ENCODE measurements around the gene NFIC.
"Not testable (repeated sequence)": the region's sequence is repeated elsewhere in the genome, so short reads cannot be mapped to it uniquely, and the experiment has no call there.

NFIC gene

GRCh38 chr19:3491396-3492119 lies 125.2 kb downstream of the NFIC start:
- no peak for DNase-seq (ENCODE audit: low read depth, low spot score)

- no peak for DNase-seq (ENCODE audit: low read depth, low spot score)
Measured at GRCh38 chr19:3492131-3492839, 125.9 kb downstream of the NFIC start.

DNA sequence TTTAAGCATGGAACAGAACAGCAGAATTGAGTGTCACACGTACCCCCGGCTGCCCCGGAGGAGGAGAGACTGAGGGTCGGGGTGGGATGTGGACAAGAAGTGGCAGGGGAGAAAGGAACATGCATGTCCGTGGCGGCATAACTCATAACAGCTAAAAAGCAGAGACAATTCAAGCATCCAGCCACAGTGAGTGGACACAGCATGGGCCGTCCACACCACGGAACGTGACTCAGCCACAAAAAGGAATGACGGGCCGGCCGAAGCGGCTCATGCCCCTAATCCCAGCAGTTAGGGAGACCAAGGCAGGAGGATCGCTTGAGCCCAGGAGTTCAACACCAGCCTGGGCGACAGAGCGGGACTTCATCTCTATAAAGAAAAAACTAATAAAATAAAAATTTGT lies 126.5 kb downstream of the NFIC start:
- DNase-seq (ENCODE audit: low read depth, low spot score) = no peak

- DNase-seq (ENCODE audit: low read depth, low spot score) = no peak
Measured at GRCh38 chr19:3493651-3494050, 127.3 kb downstream of the NFIC start.

DNA sequence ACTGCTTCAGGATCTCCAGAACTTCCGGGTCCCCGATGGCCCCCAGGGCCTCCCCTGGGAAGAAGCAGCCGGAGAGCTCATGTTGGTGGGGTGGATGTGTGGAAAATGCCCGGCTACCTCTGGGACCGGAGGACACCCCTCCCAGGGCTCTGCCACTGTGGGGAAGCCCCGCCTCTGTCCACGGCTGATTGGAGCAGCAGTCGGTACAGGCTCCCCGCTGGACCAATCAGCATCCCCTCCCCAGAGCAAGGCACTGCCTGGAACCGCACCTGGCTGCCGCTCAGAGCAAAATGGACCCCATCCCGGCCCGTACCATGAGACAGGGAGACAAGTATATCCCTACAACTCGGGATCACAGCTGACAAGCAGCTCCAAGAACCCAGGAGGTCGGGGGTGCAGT lies 127.7 kb downstream of the NFIC start:
- DNase-seq (ENCODE audit: low read depth, low spot score) = no peak

DNA sequence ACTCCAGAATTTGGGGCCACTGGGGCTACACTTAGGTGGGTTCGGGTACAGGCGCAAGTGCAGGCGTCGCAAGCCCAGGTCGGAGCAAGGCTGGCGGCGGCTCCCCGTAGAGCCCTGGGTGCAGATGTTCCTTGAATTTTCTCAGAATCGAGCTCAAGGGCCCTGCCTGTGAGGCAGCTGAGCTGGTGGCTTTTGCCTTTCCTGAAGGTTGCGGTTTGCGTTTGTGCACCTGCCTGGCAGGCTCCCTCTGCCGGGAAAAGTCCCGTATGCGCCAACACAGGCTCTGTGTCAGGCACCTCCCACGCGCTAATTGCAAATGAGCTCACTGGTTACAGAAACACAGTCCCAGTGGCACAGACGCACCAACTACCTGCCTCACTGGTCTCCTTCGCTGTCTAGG lies 128.2 kb downstream of the NFIC start:
- no peak for DNase-seq (ENCODE audit: low read depth, low spot score)

- no peak for DNase-seq (ENCODE audit: low read depth, low spot score)
Measured at GRCh38 chr19:3496392-3497273, 130.2 kb downstream of the NFIC start.

DNA sequence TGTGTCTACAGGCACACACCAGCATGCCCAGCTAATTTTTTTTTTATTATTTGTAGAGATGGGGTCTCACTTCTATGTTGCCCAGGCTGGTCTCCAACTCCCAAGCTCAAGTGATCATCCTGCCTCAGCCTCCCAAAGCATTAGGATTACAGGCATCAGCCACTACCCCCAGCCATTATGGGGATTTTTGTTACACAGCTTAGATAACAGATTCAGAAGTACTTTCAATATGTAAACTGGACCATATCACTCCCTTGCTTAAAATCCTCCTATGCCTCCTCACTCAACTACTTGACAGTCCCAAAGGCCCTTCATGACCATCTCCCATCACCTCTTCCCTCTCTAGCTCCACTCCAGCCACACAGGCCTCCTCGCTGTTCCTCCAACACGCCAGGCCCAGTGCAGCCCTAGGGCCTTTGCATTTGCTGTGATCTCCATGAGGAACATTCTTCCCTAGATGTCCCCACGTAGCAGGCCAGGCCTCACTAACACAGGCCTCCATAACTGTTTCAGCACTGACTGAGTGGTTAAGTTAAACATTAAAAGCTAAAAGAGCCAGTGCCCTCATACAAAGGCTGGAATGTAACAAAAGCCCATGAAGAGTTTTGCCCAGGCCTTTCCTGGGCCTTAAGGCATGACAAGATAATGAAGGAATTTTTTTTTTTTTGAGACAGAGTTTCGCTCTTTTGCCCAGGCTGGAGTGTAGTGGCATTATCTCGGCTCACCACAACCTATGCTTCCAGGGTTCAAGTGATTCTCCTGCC lies 131.6 kb downstream of the NFIC start:
- no peak for DNase-seq (ENCODE audit: low read depth, low spot score)

DNA sequence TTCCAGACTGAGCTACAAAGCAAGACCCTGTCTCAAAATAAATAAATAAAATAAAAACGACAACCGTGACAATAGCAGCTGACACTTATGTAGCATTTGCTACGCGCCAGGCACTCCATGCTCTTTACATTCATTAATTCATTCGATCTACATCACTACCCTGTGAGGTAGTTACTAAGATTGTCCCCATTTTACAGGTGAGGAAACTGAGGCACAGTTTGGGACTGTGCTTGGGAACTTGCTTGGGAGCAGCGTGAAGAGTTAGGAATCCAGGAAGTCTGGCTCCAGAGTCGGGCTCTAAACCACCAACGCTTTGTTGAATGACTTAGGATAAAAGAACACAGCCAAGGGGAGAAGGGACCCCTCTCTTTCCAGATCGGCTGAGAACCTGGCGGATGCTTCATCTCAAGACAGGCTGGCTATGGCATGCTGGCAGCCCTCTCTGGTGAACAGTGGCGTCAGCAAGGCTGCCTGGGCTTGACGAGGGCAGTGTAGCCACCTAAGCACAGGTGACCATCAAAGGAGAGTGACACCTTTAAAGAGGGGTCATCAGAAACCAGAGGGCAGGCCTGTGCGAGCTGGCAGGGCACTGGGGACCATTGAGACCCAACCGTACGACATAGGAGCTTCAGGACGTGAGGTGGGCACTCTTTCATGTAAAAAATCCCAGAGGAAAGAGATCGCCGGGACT lies 133.5 kb downstream of the NFIC start:
- DNase-seq (ENCODE audit: low read depth, low spot score) = no peak

DNA sequence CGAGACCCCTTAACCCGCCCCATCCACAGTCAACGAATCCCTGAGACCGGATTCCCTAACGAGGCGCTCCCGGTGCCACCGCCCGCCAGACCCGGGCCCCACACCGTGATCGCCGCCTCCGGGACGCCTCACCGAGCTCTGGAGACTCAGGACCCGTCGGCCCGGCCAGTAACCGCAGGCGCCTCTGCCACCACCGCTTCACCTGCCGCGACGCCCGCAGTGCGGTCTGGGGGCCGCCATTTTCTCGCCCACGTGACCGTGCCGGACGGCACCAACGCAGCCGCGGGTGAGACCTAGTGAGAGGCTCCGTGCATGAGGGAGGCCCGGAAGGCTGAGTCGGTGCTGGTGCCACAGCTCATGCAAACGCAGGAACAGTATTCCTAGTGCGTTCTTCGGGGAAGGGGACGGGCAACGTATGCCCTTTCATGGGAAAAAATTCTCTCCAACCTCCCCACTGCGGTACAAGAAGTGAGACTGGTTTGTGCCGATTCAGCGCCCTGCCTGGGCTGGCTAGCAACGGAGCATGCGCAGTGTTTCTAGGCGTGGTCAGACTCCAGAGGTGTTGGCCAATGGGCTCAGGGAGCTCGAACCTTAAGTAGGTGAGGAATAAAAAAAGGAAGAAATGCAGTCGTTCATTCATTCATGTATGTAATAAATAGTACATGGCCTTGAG lies 134.2 kb downstream of the NFIC start, which contains the start of gene DOHH:
Gene DOHH (minus strand): TSS at position 246 of the 673 bp plus-strand sequence. CDS start 3,860 bp downstream, outside the sequence.
- DNase-seq (ENCODE audit: low read depth, low spot score) = peak; percentile 99

DNA sequence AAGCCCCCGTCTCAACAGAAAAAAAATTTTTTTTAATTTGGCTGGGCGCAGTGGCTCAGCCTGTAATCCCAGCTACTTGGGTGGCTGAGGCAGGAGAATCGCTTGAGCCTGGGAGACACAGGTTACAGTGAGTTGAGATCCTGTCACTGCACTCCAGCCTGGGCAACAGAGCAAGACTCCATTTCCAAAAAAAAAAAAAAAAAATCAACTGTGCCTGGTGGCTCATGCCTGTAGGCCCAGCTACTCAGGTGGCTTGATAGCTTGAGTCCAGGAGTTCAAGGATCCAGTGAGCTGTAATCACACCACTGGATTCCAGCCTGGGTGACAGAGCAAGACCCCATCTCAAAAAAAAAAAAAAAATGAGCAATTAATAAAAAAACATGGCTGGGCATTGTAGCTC lies 135.4 kb downstream of the NFIC start:
- DNase-seq (ENCODE audit: low read depth, low spot score) = no peak

GRCh38 chr19:3503036-3503572 lies 136.7 kb downstream of the NFIC start:
- no peak for DNase-seq (ENCODE audit: low read depth, low spot score)

DNA sequence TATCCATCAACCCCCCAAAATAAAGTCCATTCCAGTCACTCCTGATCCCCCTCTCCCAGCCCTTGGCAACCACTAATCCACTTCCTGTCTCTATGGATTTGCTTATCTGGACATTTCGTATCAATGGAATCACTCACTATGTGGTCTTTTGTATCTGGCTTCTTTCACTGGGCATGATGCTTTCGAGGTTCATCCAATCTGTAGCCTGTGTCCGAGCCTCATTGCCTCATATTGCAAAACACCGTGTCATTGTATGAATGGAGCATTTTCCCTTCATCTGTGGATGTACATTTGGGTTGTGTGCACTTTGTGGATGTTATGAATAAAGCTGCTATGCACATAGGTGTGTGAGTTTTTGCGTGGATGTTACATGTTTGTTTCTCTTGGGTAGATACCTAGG lies 138.4 kb downstream of the NFIC start:
- no peak for DNase-seq (ENCODE audit: low read depth, low spot score)

GRCh38 chr19:3505598-3506383 lies 139.4 kb downstream of the NFIC start, which contains the start of gene FZR1:
Gene FZR1 (plus strand): TSS chr19:3506311. CDS start chr19:3522990, 16,679 bp downstream.
- DNase-seq (ENCODE audit: low read depth, low spot score) = peak; percentile 100

DNA sequence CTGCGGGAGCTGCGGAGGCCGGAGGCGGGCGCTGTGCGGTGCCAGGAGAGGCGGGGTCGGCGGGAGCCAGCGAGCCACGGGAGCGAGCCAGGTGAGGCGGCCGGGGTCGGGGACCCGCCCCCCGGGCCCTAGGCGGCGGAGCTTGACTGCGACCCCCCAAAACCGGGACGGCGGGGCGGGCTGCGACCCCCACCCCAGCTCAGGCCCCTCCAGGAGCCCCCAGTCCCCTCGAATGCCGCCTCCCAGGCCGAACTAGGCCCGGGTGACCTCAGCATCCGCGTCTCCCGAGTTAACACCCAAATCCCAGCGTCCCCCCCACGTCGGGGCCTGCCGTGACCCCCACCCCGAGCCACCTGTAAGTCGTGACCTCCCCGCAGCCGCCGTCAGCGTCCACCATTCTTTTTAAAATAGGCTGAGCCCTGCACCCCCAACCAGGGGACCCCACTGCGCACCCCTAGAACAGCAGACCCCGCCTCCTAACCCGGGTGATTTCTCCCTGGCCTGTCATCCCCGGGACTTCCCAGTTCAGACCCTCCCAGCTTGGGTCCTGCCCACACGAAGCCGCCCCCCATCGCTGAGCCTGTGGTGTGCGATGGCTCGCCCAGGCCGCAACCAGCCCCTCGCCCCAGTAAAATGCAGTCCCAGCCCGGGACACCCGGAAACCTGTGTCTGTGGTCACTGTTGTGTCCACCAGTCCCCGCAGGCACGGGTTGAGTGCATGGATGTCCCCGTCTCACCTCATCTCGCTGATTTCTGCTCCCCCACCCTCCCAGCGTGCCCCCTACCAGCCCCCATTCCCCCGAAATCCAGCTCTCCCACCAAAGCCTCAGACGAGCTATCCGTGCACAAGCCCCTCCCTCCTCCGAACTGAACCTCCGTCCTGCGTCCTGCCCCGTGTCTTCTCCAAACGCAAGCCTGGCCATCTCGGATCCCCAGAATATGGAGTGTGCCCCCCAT lies 140.3 kb downstream of the NFIC start:
- peak; percentile 41 for DNase-seq (ENCODE audit: low read depth, low spot score)

GRCh38 chr19:3507371-3508120 lies 141.2 kb downstream of the NFIC start:
- peak; percentile 53 for DNase-seq (ENCODE audit: low read depth, low spot score)

DNA sequence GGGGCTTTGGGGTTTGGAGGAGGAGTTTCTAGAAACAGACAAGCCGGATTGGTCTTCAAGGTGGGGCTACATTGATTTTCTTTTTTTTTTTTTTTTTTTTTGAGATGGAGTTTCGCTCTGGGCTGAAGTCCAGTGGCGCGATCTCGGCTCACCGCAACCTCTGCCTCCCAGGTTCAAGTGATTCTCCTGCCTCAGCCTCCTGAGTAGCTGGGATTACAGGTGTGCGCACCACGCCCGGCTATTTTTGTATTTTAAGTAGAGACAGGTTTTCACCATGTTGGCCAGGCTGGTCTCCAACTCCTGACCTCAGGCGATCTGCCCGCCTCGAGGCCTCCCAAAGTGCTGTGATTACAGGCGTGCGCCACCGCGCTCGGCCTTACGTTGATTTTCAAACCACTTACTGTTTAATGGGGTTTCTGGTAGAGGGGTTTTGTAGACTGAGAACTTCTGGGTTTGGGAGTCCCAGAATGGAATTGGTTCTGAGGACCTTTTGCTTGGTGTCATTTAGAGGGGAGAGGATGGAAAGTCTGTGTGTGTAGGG lies 141.8 kb downstream of the NFIC start:
- DNase-seq (ENCODE audit: low read depth, low spot score) = not testable (repeated sequence)
